CD1c-positive myeloid dendritic cell (primary cell): ENCODE data around the gene SYTL2.

Experiments
- DNase-seq: peaks from one replicate; pipeline ENCODE4 v3.0.0-alpha.2; 2016; ENCODE audit errors: extremely low spot score

SYTL2 gene

GRCh38 chr11:85652786-85653447 is 158.0 kb downstream of the SYTL2 start:
- DNase-seq: peak; percentile 12

GRCh38 chr11:85651118-85651517 is 159.8 kb downstream of the SYTL2 start:
- DNase-seq: no peak

GRCh38 chr11:85647604-85648299 is 163.2 kb downstream of the SYTL2 start, which contains the start of gene TMEM126A:
TSS of gene TMEM126A (plus strand) at chr11:85647967. CDS start at chr11:85650256, 2,289 bp downstream.
- DNase-seq: peak; percentile 94

GRCh38 chr11:85647078-85647477 is 163.9 kb downstream of the SYTL2 start:
- DNase-seq: no peak
